ENCODE measurements around the gene LGALS7B. TPM values are rescaled to one million over a fixed set of nuclear protein-coding genes. Genes with fewer than 3 reads are reported as not detected.
"Not testable (repeated sequence)": the region's sequence is repeated elsewhere in the genome, so short reads cannot be mapped to it uniquely, and the experiment has no call there.

LGALS7B gene
- total RNA-seq, 2 donors from 2014 or later, result 2.0 TPM; not detected in 1

DNA sequence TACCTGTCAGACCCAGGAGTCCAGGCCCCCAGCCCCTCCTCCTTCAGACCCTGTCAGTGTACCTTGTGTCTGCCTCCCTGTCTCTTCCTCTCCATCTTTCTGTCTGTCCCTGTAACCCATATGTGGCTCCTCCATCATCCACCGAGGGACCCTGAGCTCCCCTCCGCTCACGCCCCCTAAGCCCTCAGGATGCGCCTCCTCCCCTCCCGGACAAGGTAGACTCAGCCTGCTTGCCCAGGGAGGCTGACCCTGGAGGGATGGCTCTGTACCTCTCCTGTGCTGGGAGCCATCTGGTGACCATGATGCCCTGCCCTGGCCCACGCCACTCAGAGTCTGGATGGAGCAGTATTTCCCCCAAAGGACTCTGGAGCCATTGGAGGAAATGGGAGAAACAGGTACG is 43.7 kb upstream of the LGALS7B start:
- H3K36me3 ChIP-seq, result no peaks in the 10 kb centered on the region
- ATAC-seq (ENCODE audit: insufficient number of reproducible peaks, low FRiP score, low read depth) (no peak), DNase-seq (ENCODE audit: low spot score) (no peak)
- no peak overlapping the region for H3K4me3 ChIP-seq
- no peak overlapping the region for H3K27ac ChIP-seq
- no peaks in the 10 kb centered on the region for H3K9me3 ChIP-seq
- TF ChIP-seq, protein P1, sequence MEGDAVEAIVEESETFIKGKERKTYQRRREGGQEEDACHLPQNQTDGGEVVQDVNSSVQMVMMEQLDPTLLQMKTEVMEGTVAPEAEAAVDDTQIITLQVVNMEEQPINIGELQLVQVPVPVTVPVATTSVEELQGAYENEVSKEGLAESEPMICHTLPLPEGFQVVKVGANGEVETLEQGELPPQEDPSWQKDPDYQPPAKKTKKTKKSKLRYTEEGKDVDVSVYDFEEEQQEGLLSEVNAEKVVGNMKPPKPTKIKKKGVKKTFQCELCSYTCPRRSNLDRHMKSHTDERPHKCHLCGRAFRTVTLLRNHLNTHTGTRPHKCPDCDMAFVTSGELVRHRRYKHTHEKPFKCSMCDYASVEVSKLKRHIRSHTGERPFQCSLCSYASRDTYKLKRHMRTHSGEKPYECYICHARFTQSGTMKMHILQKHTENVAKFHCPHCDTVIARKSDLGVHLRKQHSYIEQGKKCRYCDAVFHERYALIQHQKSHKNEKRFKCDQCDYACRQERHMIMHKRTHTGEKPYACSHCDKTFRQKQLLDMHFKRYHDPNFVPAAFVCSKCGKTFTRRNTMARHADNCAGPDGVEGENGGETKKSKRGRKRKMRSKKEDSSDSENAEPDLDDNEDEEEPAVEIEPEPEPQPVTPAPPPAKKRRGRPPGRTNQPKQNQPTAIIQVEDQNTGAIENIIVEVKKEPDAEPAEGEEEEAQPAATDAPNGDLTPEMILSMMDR (IDR thresholded peaks at IDR 0.05), result no peak
- no peaks in the 10 kb centered on the region for H3K27me3 ChIP-seq (replicated peaks; ENCODE audit: insufficient read depth)
- no peaks in the 10 kb centered on the region for H3K4me1 ChIP-seq (ENCODE audit: control insufficient read depth in 1 of 2, low read depth in 2 of 2)

DNA sequence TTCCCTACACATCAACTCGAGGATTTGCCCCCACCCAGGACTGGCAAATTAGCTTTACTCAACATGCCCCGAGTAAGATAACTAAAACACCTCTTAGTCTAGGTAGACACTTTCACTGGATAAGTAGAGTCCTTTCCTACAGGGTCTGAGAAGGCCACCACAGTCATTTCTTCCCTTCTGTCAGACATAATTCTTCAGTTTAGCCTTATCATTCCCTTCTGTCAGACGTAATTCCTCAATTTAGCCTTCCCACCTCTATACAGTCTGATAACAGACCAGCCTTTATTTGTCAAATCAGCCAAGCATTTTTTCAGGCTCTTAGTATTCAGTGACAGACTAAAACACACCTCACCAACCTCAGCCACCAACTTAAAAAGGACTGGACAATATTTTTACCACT is 35.2 kb upstream of the LGALS7B start:
- not testable (repeated sequence) for ATAC-seq (ENCODE audit: insufficient number of reproducible peaks, low FRiP score, low read depth); H3K27me3 ChIP-seq (replicated peaks; ENCODE audit: insufficient read depth); H3K9me3 ChIP-seq; H3K27ac ChIP-seq; H3K4me3 ChIP-seq; DNase-seq (ENCODE audit: low spot score); H3K4me1 ChIP-seq (ENCODE audit: control insufficient read depth in 1 of 2, low read depth in 2 of 2); H3K36me3 ChIP-seq

GRCh38 chr19:38754196-38754595 is 34.8 kb upstream of the LGALS7B start:
- not testable (repeated sequence) for H3K9me3 ChIP-seq; H3K36me3 ChIP-seq; H3K27me3 ChIP-seq (replicated peaks; ENCODE audit: insufficient read depth); ATAC-seq (ENCODE audit: insufficient number of reproducible peaks, low FRiP score, low read depth); H3K27ac ChIP-seq; DNase-seq (ENCODE audit: low spot score); H3K4me1 ChIP-seq (ENCODE audit: control insufficient read depth in 1 of 2, low read depth in 2 of 2); H3K4me3 ChIP-seq

DNA sequence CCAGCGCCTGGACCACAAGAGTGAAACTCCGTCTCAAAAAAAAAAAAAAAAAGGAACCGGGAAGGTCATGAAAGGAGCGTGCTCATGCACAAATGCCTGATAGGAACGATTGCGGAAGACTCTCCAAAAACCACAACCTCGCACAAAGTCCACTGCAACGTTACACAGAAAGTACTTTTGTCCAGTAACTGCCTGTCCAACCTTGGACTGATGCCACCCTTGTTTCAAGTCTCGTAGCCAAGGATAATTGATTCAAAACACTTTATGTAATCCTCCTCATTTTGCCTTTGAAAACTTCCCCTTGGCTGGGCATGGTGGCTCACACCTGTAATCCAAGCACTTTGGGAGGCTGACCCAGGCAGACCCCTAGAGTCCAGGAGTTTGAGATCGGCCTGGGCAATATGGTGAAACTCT is 29.4 kb upstream of the LGALS7B start:
- ATAC-seq (ENCODE audit: insufficient number of reproducible peaks, low FRiP score, low read depth), result no peak
- TF ChIP-seq, protein P1 (IDR thresholded peaks at IDR 0.05), result no peak
- no peaks in the 10 kb centered on the region for H3K27me3 ChIP-seq (replicated peaks; ENCODE audit: insufficient read depth)
- no peaks in the 10 kb centered on the region for H3K36me3 ChIP-seq
- H3K4me1 ChIP-seq (ENCODE audit: control insufficient read depth in 1 of 2, low read depth in 2 of 2), result no peaks in the 10 kb centered on the region
- H3K27ac ChIP-seq, result no peak overlapping the region
- no peaks in the 10 kb centered on the region for H3K9me3 ChIP-seq
- no peak overlapping the region for H3K4me3 ChIP-seq
- no peak for DNase-seq (ENCODE audit: low spot score)

GRCh38 chr19:38760805-38761517 is 28.0 kb upstream of the LGALS7B start:
- ATAC-seq (ENCODE audit: insufficient number of reproducible peaks, low FRiP score, low read depth); DNase-seq (ENCODE audit: low spot score); H3K4me1 ChIP-seq (ENCODE audit: control insufficient read depth in 1 of 2, low read depth in 2 of 2); H3K4me3 ChIP-seq; H3K27ac ChIP-seq; H3K27me3 ChIP-seq (replicated peaks; ENCODE audit: insufficient read depth); H3K36me3 ChIP-seq; H3K9me3 ChIP-seq: not testable (repeated sequence)

DNA sequence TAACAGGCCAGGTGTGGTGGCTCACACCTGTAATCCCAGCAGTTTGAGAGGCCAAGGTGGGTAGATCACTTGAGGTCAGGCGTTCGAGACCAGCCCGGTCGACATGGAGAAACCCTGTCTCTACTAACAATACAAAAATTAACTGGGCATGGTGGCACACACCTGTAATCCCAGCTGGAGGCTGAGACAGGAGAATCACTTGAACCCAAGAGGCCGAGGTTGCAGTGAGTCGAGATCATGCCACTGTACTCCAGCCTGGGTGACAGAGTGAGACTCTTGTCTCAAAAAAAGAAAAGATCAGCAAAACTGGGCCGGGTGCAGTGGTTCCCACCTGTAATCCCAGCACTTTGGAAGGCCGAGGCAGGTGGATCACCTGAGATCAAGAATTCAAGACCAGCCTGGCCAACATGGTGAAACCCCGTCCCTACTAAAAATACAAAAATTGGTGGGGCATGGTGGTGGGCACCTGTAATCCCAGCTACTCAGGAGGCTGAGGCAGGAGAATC is 27.1 kb upstream of the LGALS7B start:
- not testable (repeated sequence) for ATAC-seq (ENCODE audit: insufficient number of reproducible peaks, low FRiP score, low read depth); DNase-seq (ENCODE audit: low spot score); H3K4me3 ChIP-seq; H3K27ac ChIP-seq; H3K4me1 ChIP-seq (ENCODE audit: control insufficient read depth in 1 of 2, low read depth in 2 of 2); H3K36me3 ChIP-seq; H3K9me3 ChIP-seq; H3K27me3 ChIP-seq (replicated peaks; ENCODE audit: insufficient read depth)

DNA sequence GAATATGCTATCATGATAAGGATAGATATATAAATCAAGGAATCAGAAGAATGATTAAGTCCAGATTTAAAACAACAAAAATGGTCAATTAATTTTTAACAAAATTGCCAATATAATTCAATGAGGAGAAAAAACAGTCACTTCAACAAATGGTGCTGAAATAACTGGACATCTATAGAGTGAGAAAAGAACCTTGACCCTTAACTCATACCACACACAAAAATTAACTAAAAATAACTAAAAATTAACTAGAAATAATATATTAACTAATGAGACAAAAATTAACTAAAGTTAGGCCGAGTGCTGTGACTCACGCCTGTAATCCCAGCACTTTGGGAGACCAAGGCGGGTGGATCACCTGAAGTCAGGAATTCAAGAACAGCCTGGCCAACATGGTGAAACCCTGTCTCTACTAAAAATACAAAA is 25.2 kb upstream of the LGALS7B start:
- Histone ChIP-seq H3K4me1 (ENCODE audit: control insufficient read depth in 1 of 2, low read depth in 2 of 2) (no peaks in the 10 kb centered on the region), H3K4me3 (no peak overlapping the region), H3K27ac (no peak overlapping the region), H3K9me3 (no peaks in the 10 kb centered on the region), H3K36me3 (no peaks in the 10 kb centered on the region), H3K27me3 (replicated peaks; ENCODE audit: insufficient read depth) (no peaks in the 10 kb centered on the region)
- TF ChIP-seq, protein P1 (IDR thresholded peaks at IDR 0.05), result no peak
- ATAC-seq (ENCODE audit: insufficient number of reproducible peaks, low FRiP score, low read depth) (no peak), DNase-seq (ENCODE audit: low spot score) (no peak)
